ENCODE data around the gene MGLL.

MGLL gene

GRCh38 chr3:127789990-127790881 lies 32.1 kb downstream of the MGLL start:
- no peak overlapping the region for H3K4me3 ChIP-seq (ENCODE audit: control insufficient read depth, low read depth, low read length)
- no peak for DNase-seq (ENCODE audit: low read depth)
- no peak for TF ChIP-seq CTCF (conservative IDR thresholded peaks at IDR 0.05; ENCODE audit: control insufficient read depth, insufficient read depth, low read depth, low read length)

DNA sequence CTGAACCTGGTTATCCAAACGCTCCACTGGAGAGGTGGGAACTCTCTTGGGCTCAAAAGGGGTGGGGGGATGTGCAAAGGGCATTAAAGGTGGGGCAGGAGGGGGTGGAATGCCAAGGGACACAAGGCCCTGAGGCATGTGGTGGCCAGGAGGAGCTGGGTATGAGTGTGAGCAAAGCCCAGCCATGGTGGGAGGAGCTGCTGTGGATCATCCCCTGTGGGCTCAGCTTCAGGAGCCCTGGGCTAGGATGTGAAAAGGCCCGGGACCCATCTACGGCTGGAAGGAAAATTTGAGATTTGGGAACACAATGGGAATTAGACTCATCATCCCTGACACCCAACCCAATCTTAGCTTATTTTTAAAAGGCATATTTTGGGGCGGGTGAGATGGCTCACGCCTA lies 33.3 kb downstream of the MGLL start:
- TF ChIP-seq CTCF (conservative IDR thresholded peaks at IDR 0.05; ENCODE audit: control insufficient read depth, insufficient read depth, low read depth, low read length): no peak
- no peak for DNase-seq (ENCODE audit: low read depth)
- H3K4me3 ChIP-seq (ENCODE audit: control insufficient read depth, low read depth, low read length): no peak overlapping the region

DNA sequence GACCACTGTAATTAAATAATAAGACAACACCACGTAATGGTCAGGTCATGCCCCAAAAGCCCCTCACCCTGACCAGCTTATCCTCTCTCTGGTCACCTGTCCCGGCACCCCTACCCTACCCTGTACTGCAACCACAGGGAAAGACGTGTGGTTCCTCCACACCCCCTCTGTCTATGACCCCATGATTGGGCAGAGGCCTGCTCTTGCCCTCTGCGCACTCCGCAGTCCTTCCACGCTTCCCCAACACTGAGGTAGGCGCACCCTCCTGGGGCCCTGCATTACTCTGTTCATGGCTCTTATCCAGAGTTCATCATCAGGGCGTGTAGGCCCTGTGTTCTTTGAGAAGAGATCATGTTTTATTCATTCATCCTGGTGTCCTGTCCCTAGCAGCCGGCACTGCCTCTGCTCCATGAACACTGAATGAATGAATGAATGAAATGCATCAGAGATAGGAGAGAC lies 33.8 kb downstream of the MGLL start:
- no peak for DNase-seq (ENCODE audit: low read depth)
- no peak overlapping the region for H3K4me3 ChIP-seq (ENCODE audit: control insufficient read depth, low read depth, low read length)
- no peak for TF ChIP-seq CTCF (conservative IDR thresholded peaks at IDR 0.05; ENCODE audit: control insufficient read depth, insufficient read depth, low read depth, low read length)

GRCh38 chr3:127787571-127788365 lies 34.5 kb downstream of the MGLL start:
- no peak overlapping the region for H3K4me3 ChIP-seq (ENCODE audit: control insufficient read depth, low read depth, low read length)
- no peak for DNase-seq (ENCODE audit: low read depth)
- TF ChIP-seq CTCF (conservative IDR thresholded peaks at IDR 0.05; ENCODE audit: control insufficient read depth, insufficient read depth, low read depth, low read length): no peak

GRCh38 chr3:127787071-127787490 lies 35.2 kb downstream of the MGLL start:
- TF ChIP-seq CTCF (conservative IDR thresholded peaks at IDR 0.05; ENCODE audit: control insufficient read depth, insufficient read depth, low read depth, low read length): no peak
- H3K4me3 ChIP-seq (ENCODE audit: control insufficient read depth, low read depth, low read length): no peak overlapping the region
- DNase-seq (ENCODE audit: low read depth): peak; percentile 36

GRCh38 chr3:127786353-127787070 lies 35.8 kb downstream of the MGLL start:
- TF ChIP-seq CTCF (conservative IDR thresholded peaks at IDR 0.05; ENCODE audit: control insufficient read depth, insufficient read depth, low read depth, low read length): no peak
- peak; percentile 74 for DNase-seq (ENCODE audit: low read depth)
- H3K4me3 ChIP-seq (ENCODE audit: control insufficient read depth, low read depth, low read length): no peak overlapping the region
